DMS79 (cell line): Measurements from ENCODE around the gene NMUR1.
"Not testable (repeated sequence)": the region's sequence is repeated elsewhere in the genome, so short reads cannot be mapped to it uniquely, and the experiment has no call there.

Experiments
- DNase-seq: peaks from one replicate; lab custom pipeline; 2025; lab: John Stamatoyannopoulos, UW

NMUR1 gene, protein sequence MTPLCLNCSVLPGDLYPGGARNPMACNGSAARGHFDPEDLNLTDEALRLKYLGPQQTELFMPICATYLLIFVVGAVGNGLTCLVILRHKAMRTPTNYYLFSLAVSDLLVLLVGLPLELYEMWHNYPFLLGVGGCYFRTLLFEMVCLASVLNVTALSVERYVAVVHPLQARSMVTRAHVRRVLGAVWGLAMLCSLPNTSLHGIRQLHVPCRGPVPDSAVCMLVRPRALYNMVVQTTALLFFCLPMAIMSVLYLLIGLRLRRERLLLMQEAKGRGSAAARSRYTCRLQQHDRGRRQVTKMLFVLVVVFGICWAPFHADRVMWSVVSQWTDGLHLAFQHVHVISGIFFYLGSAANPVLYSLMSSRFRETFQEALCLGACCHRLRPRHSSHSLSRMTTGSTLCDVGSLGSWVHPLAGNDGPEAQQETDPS

DNA sequence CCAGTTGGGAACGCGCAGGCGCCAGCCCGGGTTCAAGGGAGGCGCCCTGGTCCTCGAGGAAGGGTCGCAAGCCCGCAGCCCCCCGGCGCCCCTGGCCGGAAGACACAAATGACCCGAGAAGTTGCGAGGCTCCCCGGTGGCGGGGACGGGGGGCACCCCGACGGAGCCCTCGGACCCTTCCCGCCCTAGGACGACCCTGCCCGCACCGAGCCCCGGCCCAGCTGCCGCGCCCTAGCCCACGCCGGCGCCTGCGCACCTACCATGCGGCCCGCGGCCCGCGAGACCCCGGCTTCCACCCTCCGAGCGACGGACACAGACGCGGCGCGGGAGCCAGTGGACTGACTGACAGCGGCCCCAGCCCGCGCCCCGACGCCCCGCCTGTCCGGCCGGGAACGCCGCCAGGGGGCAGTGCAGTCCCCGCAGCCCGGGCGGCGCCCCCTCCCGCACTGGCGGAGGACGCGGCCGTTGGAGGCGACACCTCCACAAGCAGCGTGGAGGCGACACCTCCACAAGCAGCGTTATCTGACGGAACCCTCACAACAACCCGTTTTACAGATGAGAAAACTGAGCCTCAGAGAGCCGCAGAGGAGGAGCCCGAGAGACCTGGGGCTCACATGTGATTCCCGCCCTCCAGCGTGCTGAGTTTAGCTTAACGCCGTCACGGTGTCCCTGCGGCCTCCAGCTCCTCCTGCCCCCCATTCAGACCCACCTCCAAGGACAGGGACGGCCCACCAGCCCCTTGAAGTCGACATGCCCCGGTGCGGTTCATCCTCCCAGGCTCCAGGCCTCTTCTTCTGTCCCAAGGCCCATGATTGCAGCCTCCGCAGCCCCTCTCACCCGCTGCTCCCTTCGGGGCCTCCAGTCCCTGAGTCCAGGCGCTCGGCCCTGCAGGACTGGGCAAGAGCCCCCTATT, at the start of gene NMUR1:
Gene NMUR1, minus strand, starts transcription at position 347 of the 913 bp plus-strand sequence. Its CDS starts 84 bp downstream, at position 263.
- no peak for DNase-seq

DNA sequence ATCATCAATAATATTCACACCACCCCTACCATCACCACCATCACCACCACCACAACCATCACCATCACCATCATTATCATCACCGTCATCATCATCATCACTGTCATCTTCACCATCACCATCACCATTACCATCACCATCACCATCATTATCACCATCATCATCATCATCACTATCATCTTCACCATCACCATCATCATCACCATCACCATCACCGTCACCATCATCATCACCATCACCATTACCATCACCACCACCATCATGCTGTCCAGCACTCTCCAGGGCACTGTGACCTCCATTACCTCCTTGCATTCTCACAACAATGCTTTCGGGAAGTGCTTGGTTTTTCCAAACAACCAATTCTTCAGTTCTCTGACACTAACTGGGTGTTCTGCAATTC, 49.3 kb upstream of the NMUR1 start:
- no peak for DNase-seq

DNA sequence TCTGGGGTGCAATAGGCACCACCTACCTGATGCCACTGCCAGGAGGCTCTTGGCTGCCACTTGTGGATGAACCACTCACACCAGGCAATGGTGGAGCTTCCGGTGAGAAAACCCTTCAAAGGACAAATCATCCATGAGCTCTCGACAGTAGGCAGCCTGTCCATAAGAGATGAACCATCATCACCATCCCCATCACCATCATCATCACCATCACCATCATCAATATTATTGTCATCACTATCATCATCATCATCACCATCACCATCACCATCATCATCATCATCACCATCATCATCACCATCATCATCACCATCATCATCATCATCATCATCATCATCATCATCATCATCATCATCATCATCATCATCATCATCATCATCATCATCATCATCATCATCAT, 48.4 kb upstream of the NMUR1 start:
- not testable (repeated sequence) for DNase-seq

DNA sequence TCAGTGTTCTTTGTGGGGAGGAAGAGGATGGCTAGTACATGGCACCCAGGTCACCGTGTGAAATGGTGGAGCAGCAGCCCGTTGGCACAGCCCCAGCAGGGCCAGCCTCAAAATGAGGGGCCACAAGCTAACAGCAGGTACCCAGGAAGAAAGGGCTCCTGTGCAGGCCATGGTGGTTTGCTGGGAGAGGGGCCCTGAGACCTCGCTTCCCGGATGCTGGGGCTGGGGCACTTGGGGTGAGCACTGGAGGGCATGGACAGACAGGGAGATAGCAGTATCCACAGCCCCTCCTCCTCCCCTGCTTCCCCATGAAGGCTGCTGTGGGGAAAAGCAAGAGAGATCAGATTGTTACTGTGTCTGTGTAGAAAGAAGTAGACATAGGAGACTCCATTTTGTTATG, 46.2 kb upstream of the NMUR1 start:
- no peak for DNase-seq

- no peak for DNase-seq
Measured at GRCh38 chr2:231575612-231576256, 45.5 kb upstream of the NMUR1 start.

DNA sequence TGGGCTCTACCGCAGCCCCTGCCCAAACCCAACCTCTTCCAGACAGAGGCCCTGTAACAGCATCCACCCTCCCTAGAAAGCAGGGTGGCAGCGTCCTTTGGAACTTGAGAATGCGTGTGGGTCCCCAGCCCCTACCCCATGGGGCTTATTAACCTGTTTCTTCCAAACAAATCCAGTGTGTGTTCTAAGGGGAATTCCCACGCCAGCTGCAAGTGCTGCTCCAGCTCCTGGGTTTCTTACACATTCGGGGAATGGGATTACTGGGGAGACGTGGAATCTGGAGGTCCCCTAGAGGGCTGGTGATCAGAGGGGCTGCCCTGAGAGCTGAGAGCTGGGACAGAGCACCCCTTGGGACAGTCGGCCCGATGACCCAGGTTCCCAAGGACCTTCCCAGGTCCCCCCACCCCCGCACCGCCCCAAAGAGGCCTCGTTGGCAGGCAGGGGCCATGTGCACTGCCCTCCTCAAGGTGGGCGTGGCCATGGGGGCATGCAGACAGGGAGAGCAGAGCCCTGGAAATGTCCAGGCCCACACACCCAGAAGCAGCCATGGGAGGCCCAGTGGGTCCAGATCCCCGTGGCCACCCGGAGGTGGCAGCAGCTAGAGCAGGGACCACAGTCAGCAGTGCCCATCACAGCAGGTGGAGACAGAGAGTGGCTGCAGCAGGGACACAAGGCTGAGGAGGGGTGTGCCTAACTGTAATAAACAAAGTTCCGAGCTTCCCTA, 43.6 kb upstream of the NMUR1 start:
- DNase-seq, result no peak

- DNase-seq, result no peak
Measured at GRCh38 chr2:231573096-231573495, 42.9 kb upstream of the NMUR1 start.

- no peak for DNase-seq
Measured at GRCh38 chr2:231571661-231572191, 41.5 kb upstream of the NMUR1 start.

GRCh38 chr2:231570915-231571314, 40.7 kb upstream of the NMUR1 start:
- DNase-seq, result not testable (repeated sequence)

DNA sequence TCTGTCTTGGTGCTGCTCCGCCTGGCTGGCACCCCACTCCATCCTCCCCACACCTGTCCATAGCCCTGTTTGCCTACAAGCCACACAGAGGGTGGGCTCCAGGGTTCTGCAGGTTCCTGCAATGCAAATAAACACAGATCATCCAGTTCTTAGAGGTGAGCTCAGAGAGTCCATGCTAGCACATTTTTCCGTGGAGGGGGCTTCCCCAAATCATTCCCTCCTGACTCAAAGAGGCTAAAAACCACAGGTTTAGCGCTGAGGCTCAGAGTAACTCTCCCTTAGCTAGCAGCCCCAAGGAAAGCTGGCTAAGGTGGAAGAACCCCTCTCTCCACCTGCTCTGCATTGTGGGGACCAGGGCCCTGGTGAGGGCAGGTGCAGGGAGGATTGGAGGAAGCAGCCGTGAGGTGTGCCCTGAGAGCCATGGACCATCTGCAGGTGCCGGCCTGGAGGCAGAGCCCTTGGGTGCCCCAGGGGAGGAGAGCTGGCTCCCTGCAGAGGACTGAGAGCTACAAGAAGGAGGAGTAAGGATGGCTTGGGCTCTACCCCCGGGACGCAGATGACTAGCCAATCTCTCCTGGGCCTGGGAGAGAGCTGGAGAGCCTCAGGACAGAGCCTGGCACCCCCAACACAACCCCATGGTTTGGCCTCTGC, 38.7 kb upstream of the NMUR1 start:
- DNase-seq, result no peak

DNA sequence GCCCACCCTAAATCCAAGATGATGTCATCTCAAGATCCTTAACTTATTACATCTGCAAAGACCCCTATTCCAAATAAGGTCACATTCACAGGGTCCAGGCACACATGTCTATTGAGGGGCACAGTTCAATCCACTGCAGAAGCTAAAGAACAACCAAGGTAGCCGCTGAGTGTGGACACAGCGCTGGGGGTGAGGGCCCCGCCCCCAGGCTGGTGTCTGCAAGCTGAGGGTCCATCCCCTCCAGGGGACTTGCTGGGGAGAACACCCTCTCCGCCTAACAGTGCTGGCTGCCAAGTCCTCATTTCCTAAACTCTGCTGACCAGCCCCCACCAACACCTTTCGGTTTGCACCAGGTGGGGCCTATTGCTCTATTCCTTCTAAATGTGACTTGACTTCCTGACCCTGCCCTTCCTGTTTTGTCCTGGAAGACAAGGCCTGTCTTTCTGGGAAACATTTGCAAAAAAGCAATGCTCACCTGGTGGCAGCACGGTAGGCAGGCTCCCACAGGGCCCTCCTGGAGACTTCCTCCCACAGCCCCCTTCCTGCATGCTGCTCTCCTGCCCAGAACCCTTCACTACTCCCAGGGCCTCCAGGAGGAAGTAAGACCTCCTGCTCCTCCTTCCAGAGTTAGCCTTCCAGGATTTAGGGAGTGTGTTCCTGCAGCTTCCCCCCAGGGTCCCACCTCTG, 38.0 kb upstream of the NMUR1 start:
- no peak for DNase-seq

GRCh38 chr2:231567159-231567558, 36.9 kb upstream of the NMUR1 start:
- no peak for DNase-seq

DNA sequence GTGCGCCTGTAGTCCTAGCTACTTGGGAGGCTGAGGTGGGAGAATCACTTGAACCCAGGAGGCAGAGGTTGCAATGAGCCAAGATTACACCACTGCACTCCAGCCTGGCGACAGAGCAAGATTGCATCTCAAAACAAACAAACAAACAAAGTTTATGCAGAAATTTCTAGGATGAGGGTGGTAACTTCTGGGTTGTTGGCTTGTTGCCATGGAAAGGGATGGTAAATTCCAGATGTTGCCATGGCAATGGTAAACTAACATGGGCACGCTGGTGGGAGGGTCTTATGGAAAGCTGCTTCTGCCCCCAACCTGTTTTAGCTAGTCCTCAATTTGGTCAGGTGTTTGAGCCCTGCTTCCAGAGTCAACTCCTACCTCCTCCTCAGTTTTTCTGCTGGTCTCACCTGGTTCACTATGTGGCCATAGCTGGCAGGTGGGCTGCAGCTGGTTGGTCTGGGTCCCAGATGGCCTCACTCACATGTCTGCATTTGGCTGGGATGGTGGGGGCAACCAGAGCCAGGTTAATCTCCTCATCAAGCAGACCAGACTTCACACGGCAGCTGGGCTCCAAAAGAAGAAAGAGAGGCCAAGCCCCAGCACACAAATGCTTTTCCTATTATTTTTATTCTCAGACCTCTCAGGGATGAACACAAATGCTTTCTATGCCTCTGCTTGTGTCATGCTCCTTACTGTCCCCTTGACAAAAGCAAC, 35.8 kb upstream of the NMUR1 start:
- no peak for DNase-seq

GRCh38 chr2:231563378-231563961, 33.2 kb upstream of the NMUR1 start:
- DNase-seq, result no peak

DNA sequence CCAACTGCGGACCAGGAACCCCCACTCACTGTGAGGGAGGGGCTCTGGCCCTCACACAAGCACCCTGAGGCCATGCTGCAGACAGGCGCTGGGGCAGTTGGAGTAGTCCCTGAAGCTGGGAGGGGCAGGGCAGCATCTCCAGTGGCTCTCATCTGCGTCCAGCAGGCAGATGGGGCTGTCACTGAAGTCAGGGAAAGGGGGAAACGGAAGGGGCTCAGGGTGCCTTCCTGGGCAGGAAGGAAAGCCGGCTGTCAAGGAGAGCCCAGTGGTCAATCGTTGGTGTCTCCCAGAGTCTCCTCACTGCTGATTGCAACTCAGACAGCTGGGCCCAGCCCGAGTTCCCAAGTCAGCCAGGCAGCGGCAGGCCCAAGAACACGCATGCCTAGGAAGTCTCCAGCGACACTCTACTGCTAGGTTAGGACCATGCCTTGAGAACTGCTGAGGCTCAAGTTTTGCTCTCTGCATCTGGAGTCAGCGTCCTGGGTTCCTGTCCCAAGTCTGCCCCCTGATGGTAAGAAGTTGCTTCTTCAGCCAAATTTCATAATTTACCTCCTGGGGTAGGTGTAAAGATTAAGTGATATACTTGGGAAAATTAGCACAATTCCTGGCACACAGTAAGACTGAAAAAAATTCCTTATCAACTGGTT, 27.4 kb upstream of the NMUR1 start:
- DNase-seq, result no peak

GRCh38 chr2:231556981-231557380, 26.7 kb upstream of the NMUR1 start:
- no peak for DNase-seq

GRCh38 chr2:231556496-231556895, 26.3 kb upstream of the NMUR1 start:
- not testable (repeated sequence) for DNase-seq

DNA sequence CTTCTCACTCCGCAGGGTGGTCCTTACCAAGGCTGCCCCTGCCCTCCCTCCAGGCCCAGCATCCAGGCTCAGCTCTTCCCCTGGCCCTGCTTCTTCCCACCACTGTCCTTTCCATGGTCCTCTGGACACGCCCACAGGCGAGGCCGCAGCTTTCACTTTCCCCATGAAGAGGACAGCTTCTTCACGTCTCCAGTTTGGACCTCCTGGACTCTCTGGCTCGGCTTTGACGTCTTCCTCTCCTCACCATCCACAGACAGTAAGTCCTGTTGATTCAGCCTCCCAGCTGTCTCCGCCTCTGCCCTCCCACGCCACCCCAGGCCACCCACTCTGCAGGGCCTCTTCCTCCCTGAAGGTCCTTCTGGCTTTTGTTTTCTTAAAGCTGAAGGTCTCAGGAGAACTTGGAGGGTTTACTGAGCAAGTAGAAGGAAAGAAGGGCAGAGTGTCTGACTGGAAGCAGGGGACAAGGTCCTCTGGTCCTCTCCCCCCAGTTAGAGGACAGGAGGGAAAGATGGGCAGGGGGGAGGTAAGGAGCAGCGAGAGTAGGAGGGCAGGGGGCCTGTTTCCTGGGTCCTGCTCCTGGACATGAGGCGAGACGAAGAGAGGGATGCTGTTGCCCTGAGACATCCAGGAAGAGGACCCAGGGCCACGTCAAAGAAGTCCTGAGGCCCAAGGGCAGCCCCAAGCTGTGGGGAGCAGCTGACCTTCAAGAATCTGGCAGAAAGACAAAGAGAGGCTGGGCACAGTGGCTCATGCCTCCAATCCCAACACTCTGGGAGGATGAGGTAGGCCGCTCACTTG, 24.7 kb upstream of the NMUR1 start:
- DNase-seq, result no peak
